OCI-LY3 (cell line): Measurements from ENCODE around the gene A4GNT.

Experiments
- CTCF ChIP-seq: fragments of 200-600, 300-600 bp; sonication (generic); IDR thresholded peaks from 2 replicates; pipeline ENCODE4 v1.5.1; 2014; ENCODE audit warnings: antibody characterized with exemption, low read length, low read depth
- EZH2phosphoT487 ChIP-seq: fragments of 200-600 bp; shearing (Covaris generic); IDR thresholded peaks from 2 replicates; pipeline ENCODE4 v1.6.1; 2018; ENCODE audit warnings: antibody characterized with exemption, mixed run types, low read depth

- TF ChIP-seq CTCF (no peak), EZH2phosphoT487 (no peak)
These were observed 50.7 kb downstream of the A4GNT start for GRCh38 chr3:138081371-138082084.
